ENCODE results near the gene LIPJ.

Gene LIPJ

DNA sequence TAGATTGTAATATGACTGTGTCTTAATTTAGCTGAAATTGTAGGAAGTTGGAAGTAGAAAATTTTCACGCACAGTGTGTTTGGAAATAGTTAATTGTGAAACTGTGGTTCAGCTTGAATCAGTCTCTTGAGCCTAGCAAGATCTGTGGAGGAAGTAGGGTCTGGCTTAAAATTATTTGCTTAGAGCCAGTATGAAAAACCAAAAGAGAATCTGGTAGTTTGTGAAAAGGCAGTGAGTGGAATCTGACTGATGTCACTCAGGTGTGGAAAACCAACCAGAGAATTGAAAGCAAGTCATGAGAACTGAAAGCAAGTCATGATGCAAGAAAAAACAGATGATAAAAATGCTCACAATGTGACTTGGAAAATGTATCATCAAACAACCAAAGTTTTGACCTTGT lies 11.5 kb downstream of the LIPJ start:
- no peak for DNase-seq (ENCODE audit: low read depth)

DNA sequence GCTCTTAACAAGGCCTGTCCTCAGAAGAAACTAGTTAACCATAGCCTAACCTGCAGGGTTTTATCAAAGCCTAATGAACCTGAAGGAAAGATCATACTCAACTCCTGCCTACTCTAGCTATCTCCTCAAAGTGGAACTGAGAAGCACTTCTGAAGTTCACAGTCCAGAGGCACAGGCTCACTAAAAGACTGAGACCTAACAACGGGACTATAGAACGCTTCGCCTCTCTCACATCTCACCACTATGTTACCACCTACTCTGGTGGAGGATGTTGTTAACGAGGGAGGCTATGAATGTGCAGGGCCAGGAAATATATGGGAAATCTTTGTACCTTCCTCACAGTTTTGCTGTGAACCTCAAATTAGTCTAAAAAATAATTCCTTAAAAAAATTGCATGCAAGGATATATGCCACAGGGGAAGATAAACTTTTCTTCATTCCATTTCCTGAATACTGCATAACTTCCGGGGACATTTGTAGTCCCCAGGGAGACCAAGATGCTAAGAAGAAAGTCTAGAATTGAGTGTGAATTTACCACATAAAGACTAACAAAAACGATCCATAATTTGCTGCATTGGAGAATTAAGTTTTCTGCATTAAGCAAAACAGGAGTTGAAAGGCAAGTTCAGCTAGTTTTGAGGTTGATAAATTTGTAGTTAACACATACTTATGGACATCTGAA lies 21.6 kb downstream of the LIPJ start:
- DNase-seq (ENCODE audit: low read depth): no peak

- DNase-seq (ENCODE audit: low read depth): no peak
These were observed 22.2 kb downstream of the LIPJ start for GRCh38 chr10:88608780-88609179.

GRCh38 chr10:88616250-88616977 lies 29.9 kb downstream of the LIPJ start:
- DNase-seq (ENCODE audit: low read depth): no peak

DNA sequence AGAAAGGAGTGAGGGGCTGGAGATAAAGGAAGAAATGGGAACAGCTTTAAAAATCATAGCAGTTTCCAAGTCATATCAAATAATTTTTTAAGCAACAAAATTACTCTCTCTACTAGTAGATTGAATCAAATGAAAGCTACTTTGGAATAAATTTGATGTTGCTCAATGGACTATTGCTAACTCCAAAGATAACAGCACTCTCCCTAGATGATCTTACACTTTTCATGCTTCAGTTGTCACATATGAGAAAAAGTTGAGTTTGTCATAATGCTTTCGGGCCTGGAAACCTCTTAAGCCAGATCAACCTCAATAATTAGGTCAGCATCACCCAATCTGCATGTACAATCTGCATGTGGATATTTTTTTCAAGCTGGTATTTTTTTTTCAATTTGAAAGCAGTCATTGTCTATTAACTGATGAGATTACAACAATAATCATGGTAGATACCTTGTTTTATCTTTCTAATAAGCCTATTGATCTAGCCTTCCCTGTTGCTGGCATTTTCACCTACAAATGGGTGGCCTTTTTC lies 31.3 kb downstream of the LIPJ start:
- DNase-seq (ENCODE audit: low read depth): no peak

DNA sequence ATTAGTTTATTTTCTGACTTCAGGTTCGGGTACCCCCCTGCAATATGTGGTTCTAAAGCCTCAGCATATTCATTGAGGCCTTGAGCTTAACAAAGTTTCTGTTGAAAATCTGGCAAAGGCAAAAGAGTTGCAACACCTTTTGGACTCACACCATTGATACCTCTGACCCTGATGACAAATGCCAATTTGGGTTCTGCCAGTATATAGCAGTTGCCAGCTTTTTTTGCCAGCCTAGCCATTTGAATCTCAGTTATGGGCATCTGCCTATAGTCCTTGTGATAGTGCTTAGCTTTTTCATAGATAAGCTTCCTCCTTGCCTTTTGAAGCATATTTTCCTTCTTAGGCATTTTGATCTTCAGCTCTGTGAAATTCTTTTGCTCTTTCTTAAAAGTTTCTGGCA lies 31.9 kb downstream of the LIPJ start:
- DNase-seq (ENCODE audit: low read depth): no peak

DNA sequence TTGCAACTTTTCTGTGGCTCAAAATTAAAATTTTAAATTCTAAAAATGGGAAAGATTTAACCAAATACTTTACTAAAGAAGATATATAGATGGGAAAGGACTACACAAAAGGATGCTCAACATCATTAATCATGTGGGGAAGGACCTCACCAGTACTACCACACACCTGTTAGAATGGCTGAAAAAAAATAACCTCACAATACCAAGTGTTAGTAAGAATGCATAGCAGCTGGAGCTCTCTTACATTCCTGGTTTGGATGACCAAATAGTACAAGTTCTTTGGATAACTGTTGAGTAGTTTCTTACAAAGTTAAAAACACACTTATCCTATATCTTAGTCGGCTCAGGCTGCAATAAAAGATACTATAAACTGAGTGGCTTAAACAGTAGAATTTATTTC lies 33.9 kb downstream of the LIPJ start:
- DNase-seq (ENCODE audit: low read depth): no peak

- DNase-seq (ENCODE audit: low read depth): no peak
These were observed 37.3 kb downstream of the LIPJ start for GRCh38 chr10:88623835-88624234.

DNA sequence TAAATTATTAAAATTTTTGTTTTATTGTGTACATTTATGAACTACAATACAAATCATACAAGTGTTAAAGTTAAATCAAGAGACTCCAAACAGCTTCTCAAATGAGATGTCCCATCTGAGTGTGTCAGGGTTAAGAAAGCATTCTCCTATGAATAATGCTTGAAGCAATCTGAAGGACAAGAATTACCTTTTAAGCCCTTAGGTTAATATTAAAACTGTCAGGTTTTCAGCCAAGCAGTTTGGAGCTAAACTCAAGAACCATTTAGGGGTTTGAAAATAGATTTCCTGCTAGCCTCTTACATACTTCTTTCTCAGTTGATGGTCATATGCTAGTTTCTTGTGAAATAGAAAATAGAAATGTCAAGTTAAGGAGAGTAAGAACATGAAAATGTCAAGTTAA lies 38.3 kb downstream of the LIPJ start:
- no peak for DNase-seq (ENCODE audit: low read depth)

DNA sequence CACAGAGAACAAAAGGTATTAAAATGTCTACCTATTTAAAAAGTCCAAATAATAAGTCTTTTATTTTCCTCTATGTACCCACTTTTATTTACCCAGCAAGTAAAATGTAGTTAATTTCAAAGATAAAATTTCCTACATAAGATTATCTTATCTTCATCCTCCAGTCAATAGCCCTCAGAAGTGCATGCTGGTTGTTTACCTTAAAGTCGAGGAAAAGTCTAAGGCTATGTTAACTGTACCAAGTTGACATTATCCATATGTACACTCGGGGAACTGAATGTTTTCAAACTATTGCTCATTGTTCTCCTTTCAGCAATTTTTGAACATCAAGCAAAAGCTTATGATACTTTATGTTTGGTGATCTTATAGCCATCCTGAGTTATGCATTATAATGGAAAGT lies 53.6 kb downstream of the LIPJ start:
- DNase-seq (ENCODE audit: low read depth): no peak

DNA sequence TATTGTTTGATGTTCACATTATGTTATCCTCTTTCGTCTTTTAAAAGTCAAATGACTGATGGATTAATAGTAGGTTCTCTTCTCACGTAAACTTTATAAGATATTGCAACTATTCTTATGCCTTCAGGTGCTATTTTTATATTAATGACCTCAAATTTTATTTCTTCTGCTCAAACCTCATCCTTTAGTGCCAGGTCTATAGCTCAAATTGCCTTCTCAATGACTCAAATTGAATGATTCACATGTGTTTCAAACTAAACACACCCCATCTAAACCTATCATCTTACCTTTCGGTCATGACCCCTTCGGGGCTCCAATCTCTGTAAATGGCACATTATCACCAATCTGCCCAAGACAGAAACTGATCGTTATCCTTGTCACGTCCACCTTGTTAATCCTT lies 55.6 kb downstream of the LIPJ start:
- DNase-seq (ENCODE audit: low read depth): no peak

- no peak for DNase-seq (ENCODE audit: low read depth)
These were observed 56.4 kb downstream of the LIPJ start for GRCh38 chr10:88642963-88643362.

- no peak for DNase-seq (ENCODE audit: low read depth)
These were observed 60.6 kb downstream of the LIPJ start for GRCh38 chr10:88647061-88647615.

GRCh38 chr10:88651101-88651551 lies 64.6 kb downstream of the LIPJ start:
- no peak for DNase-seq (ENCODE audit: low read depth)

- DNase-seq (ENCODE audit: low read depth): no peak
These were observed 66.1 kb downstream of the LIPJ start for GRCh38 chr10:88652616-88653015.
